ENCODE results near the gene CLDND1. TPM values are rescaled to one million over a fixed set of nuclear protein-coding genes. Genes with fewer than 3 reads are reported as not detected.

The CLDND1 gene
- total RNA-seq, 1 experiment from 2014 or later, result 77.3 TPM

DNA sequence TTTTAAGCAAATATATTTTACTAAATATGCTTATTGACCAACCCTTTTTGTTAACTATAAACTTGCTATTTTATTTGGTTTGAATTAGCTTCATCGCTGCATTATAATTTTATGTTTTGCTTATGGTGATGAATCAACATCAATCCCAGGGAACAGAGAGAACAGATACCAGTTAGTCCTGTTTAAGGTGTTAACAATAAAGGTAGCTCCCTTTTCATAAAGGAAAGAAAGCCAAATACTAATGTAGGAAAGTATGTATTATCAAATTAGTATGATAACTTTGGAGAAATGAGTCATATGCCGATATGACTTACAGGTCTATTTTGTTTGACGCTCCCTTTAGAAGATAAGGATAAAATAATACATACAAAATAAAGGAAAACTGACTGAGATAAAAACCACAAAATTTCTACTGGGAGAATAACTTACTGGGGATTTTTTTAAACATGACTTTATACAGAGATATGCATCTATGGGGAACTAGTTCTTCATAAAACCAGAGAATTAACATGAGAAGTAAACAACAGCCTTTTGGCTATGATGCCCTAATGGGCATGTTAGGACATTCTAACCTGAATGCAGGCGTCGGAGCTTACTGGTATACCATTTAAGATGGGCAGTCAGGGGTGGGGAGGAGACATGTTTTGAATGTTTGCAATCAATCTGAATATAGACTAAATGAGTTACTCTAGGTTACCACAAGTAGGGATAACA is 20.7 kb downstream of the CLDND1 start:
- in situ Hi-C loops (cut with HindIII; ENCODE audit: low pct_unique_long_range_greater_than_20kb, low sequenced_read_pairs), result no loop called here

DNA sequence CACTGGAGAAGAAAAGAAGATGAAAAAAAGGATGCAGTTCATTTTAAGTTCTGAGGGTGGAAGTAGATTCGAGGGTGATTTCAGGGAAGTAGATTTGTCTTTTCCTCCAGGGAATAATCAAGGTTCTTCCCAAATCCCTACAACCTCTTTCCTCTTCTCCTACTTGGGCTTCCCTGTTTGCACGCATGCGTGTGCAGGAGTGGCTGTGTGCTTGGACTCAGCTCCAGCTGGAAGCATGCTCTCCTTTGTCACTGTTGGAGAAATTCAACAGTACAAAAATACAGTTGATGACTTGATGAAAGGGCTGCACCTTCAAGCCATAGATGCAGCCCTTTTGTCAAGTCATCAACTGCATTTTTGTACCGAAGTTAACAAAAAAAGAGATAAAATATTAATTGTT is 21.4 kb downstream of the CLDND1 start:
- in situ Hi-C loops (cut with HindIII; ENCODE audit: low pct_unique_long_range_greater_than_20kb, low sequenced_read_pairs), result no loop called here

More for the DNA sequence above, 20.7 kb downstream of the CLDND1 start:
- no peaks in the 10 kb centered on the region for H3K36me3 ChIP-seq (ENCODE audit: control insufficient read depth, insufficient read depth, low read length)
- no peak for ATAC-seq
- DNase-seq (ENCODE audit: low read depth, low spot score), result no peak
- intact Hi-C loops (cut with micrococcal nuclease; ENCODE audit: unreplicated experiment), result no loop called here
- no peaks in the 10 kb centered on the region for H3K4me1 ChIP-seq (ENCODE audit: control insufficient read depth, insufficient read depth, low read length)
- TF ChIP-seq CTCF (IDR thresholded peaks at IDR 0.05) (no peak), POLR2AphosphoS5 (IDR thresholded peaks at IDR 0.05; ENCODE audit: low read depth, low read length) (no peak), TCF7L2 (IDR thresholded peaks at IDR 0.05; ENCODE audit: low read depth, low read length) (no peak), SIN3A (IDR thresholded peaks at IDR 0.05; ENCODE audit: borderline replicate concordance, insufficient read depth, low read depth, low read length) (no peak)
- TF ChIP-seq, protein P1, sequence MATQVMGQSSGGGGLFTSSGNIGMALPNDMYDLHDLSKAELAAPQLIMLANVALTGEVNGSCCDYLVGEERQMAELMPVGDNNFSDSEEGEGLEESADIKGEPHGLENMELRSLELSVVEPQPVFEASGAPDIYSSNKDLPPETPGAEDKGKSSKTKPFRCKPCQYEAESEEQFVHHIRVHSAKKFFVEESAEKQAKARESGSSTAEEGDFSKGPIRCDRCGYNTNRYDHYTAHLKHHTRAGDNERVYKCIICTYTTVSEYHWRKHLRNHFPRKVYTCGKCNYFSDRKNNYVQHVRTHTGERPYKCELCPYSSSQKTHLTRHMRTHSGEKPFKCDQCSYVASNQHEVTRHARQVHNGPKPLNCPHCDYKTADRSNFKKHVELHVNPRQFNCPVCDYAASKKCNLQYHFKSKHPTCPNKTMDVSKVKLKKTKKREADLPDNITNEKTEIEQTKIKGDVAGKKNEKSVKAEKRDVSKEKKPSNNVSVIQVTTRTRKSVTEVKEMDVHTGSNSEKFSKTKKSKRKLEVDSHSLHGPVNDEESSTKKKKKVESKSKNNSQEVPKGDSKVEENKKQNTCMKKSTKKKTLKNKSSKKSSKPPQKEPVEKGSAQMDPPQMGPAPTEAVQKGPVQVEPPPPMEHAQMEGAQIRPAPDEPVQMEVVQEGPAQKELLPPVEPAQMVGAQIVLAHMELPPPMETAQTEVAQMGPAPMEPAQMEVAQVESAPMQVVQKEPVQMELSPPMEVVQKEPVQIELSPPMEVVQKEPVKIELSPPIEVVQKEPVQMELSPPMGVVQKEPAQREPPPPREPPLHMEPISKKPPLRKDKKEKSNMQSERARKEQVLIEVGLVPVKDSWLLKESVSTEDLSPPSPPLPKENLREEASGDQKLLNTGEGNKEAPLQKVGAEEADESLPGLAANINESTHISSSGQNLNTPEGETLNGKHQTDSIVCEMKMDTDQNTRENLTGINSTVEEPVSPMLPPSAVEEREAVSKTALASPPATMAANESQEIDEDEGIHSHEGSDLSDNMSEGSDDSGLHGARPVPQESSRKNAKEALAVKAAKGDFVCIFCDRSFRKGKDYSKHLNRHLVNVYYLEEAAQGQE (IDR thresholded peaks at IDR 0.05; ENCODE audit: insufficient read depth in 1 of 2, low read depth in 2 of 2, low read length in 1 of 2), result no peak
- CTCF ChIA-PET, result no interaction called here
- POLR2A ChIA-PET, result no interaction called here
- no peak overlapping the region for H3K27ac ChIP-seq (ENCODE audit: low read length)
- no peaks in the 10 kb centered on the region for H3K9me3 ChIP-seq (ENCODE audit: control insufficient read depth, insufficient read depth, low read depth, low read length)
- H3K27me3 ChIP-seq (ENCODE audit: control insufficient read depth, insufficient read depth, low read length), result peaks cover 6% of the 10 kb centered on the region; the same call in 1 of the 2 replicates
- no peak overlapping the region for H3K4me3 ChIP-seq (ENCODE audit: low read depth in 2 of 2, low read length in 2 of 2)
- BruUV-seq (replicated peaks), result no TSS peak

More for the DNA sequence above, 21.4 kb downstream of the CLDND1 start:
- H3K4me3 ChIP-seq (ENCODE audit: low read depth in 2 of 2, low read length in 2 of 2), result no peak overlapping the region
- POLR2A ChIA-PET, result no interaction called here
- no peaks in the 10 kb centered on the region for H3K4me1 ChIP-seq (ENCODE audit: control insufficient read depth, insufficient read depth, low read length)
- no peaks in the 10 kb centered on the region for H3K36me3 ChIP-seq (ENCODE audit: control insufficient read depth, insufficient read depth, low read length)
- DNase-seq (ENCODE audit: low read depth, low spot score) (no peak), ATAC-seq (no peak)
- BruUV-seq (replicated peaks), result no TSS peak
- intact Hi-C loops (cut with micrococcal nuclease; ENCODE audit: unreplicated experiment), result no loop called here
- H3K27me3 ChIP-seq (ENCODE audit: control insufficient read depth, insufficient read depth, low read length), result peaks cover 6% of the 10 kb centered on the region; the same call in 1 of the 2 replicates
- H3K9me3 ChIP-seq (ENCODE audit: control insufficient read depth, insufficient read depth, low read depth, low read length), result no peaks in the 10 kb centered on the region
- H3K27ac ChIP-seq (ENCODE audit: low read length), result no peak overlapping the region
- no peak for TF ChIP-seq SIN3A (IDR thresholded peaks at IDR 0.05; ENCODE audit: borderline replicate concordance, insufficient read depth, low read depth, low read length)
- TF ChIP-seq TCF7L2 (IDR thresholded peaks at IDR 0.05; ENCODE audit: low read depth, low read length), result no peak
- no peak for TF ChIP-seq POLR2AphosphoS5 (IDR thresholded peaks at IDR 0.05; ENCODE audit: low read depth, low read length)
- no peak for TF ChIP-seq CTCF (IDR thresholded peaks at IDR 0.05)
- TF ChIP-seq, protein P1 (IDR thresholded peaks at IDR 0.05; ENCODE audit: insufficient read depth in 1 of 2, low read depth in 2 of 2, low read length in 1 of 2), result no peak
- CTCF ChIA-PET, result no interaction called here

Measured in Panc1 (cell line).